Suprapubic skin (tissue), 4 donors: Measurements from ENCODE around the gene NBAS. TPM values are rescaled to one million over a fixed set of nuclear protein-coding genes. Genes with fewer than 3 reads are reported as not detected.

Experiments used
- DNase-seq, 2 donors: peaks; one replicate each; pipeline ENCODE4 v3.0.0-alpha.2; 2019; ENCODE audit warnings: low spot score in 2 of 2
- H3K27ac ChIP-seq: fragments of 200-600 bp; sonication (generic); one replicate; pipeline ENCODE4 v1.5.1; 2019
- H3K27me3 ChIP-seq: fragments of 200-600 bp; sonication (generic); one replicate; pipeline ENCODE4 v1.5.1; 2019
- H3K36me3 ChIP-seq: fragments of 200-600 bp; sonication (generic); one replicate; pipeline ENCODE4 v1.5.1; 2019
- H3K4me1 ChIP-seq: fragments of 200-600 bp; sonication (generic); one replicate; pipeline ENCODE4 v1.5.1; 2019
- H3K4me3 ChIP-seq: fragments of 200-600 bp; sonication (generic); one replicate; pipeline ENCODE4 v1.5.1; 2019; ENCODE audit warnings: mild to moderate bottlenecking
- H3K9me3 ChIP-seq: fragments of 200-600 bp; sonication (generic); one replicate; pipeline ENCODE4 v1.5.1; 2019
- CTCF ChIP-seq, 2 donors: fragments of 200-600 bp in 1 of 2; fragments of 450-650 bp in 1 of 2; sonication (generic) in 1 of 2; IDR thresholded peaks; one replicate each; pipeline ENCODE4 v1.5.1; 2016 to 2019; ENCODE audit warnings: antibody characterized with exemption in 2 of 2, mild to moderate bottlenecking in 1 of 2, moderate library complexity in 1 of 2
- EP300 ChIP-seq: sonication (generic); formaldehyde crosslinking; IDR thresholded peaks from one replicate; pipeline ENCODE4 v1.6.1; 2017; ENCODE audit warnings: antibody characterized with exemption
- POLR2A ChIP-seq, 2 donors: fragments of 450-650 bp; IDR thresholded peaks; one replicate each; pipeline ENCODE4 v1.6.1; 2017; ENCODE audit warnings: antibody characterized with exemption in 2 of 2, mild to moderate bottlenecking in 2 of 2, moderate library complexity in 2 of 2
- POLR2AphosphoS5 ChIP-seq, 3 donors: sonication (generic); formaldehyde crosslinking; IDR thresholded peaks; one replicate each; pipeline ENCODE4 v1.6.1; 2017; ENCODE audit warnings: antibody characterized with exemption in 3 of 3
- WGBS: methylation state at CpG from one replicate; pipeline ENCODE4 v1.1.5; 2018; 5-methylcytosine and 5-hydroxymethylcytosine counted together
- total RNA-seq, 4 donors: library from RNA; depleted of rRNA; stranded (reverse); fragments of >200 nt; gene quantifications; one replicate each; pipeline ENCODE4 v1.1.0, GENCODE V29; 2016

Gene NBAS
- total RNA-seq, 4 donors from 2014 or later: 44.4 to 48.4 (median 45.6) TPM

GRCh38 chr2:15201009-15201408 is 360.1 kb downstream of the NBAS start:
- no peaks in the 10 kb centered on the region for H3K9me3 ChIP-seq
- H3K27me3 ChIP-seq: no peaks in the 10 kb centered on the region
- no peak for TF ChIP-seq POLR2A (IDR thresholded peaks at IDR 0.05)
- TF ChIP-seq POLR2AphosphoS5 (IDR thresholded peaks at IDR 0.05): no peak
- TF ChIP-seq EP300: no peak
- TF ChIP-seq CTCF (IDR thresholded peaks at IDR 0.05): no peak
- H3K36me3 ChIP-seq: no peaks in the 10 kb centered on the region
- no peaks in the 10 kb centered on the region for H3K4me1 ChIP-seq
- DNase-seq: no peak
- H3K4me3 ChIP-seq: no peak overlapping the region
- WGBS: 88% methylated on average over 1 of the region's 1 CpG
- no peak overlapping the region for H3K27ac ChIP-seq

GRCh38 chr2:15200581-15200980 is 360.6 kb downstream of the NBAS start:
- Histone ChIP-seq H3K4me3 (no peak overlapping the region), H3K27me3 (no peaks in the 10 kb centered on the region), H3K36me3 (no peaks in the 10 kb centered on the region), H3K4me1 (no peaks in the 10 kb centered on the region), H3K27ac (no peak overlapping the region), H3K9me3 (no peaks in the 10 kb centered on the region)
- DNase-seq: no peak
- TF ChIP-seq CTCF (IDR thresholded peaks at IDR 0.05): no peak
- TF ChIP-seq POLR2AphosphoS5 (IDR thresholded peaks at IDR 0.05): no peak
- TF ChIP-seq EP300: no peak
- TF ChIP-seq POLR2A (IDR thresholded peaks at IDR 0.05): no peak

GRCh38 chr2:15198051-15198450 is 363.1 kb downstream of the NBAS start:
- Histone ChIP-seq H3K36me3 (no peaks in the 10 kb centered on the region), H3K27me3 (no peaks in the 10 kb centered on the region), H3K9me3 (no peaks in the 10 kb centered on the region), H3K4me1 (no peaks in the 10 kb centered on the region), H3K27ac (no peak overlapping the region), H3K4me3 (no peak overlapping the region)
- 58% methylated on average over 3 of the region's 3 CpGs for WGBS
- no peak for TF ChIP-seq EP300
- TF ChIP-seq POLR2A (IDR thresholded peaks at IDR 0.05): no peak
- TF ChIP-seq CTCF (IDR thresholded peaks at IDR 0.05): no peak
- no peak for TF ChIP-seq POLR2AphosphoS5 (IDR thresholded peaks at IDR 0.05)
- DNase-seq: no peak

- Histone ChIP-seq H3K36me3 (no peaks in the 10 kb centered on the region), H3K4me3 (no peak overlapping the region), H3K4me1 (no peaks in the 10 kb centered on the region), H3K27ac (no peak overlapping the region), H3K9me3 (no peaks in the 10 kb centered on the region), H3K27me3 (no peaks in the 10 kb centered on the region)
- 77% methylated on average over 4 of the region's 4 CpGs for whole genome bisulfite sequencing
- TF ChIP-seq POLR2A (IDR thresholded peaks at IDR 0.05) (no peak), POLR2AphosphoS5 (IDR thresholded peaks at IDR 0.05) (no peak), CTCF (IDR thresholded peaks at IDR 0.05) (no peak), EP300 (no peak)
- no peak for DNase-seq
These were observed 365.3 kb downstream of the NBAS start for GRCh38 chr2:15195813-15196212.

GRCh38 chr2:15191789-15192188 is 369.3 kb downstream of the NBAS start:
- WGBS: 84% methylated on average over 4 of the region's 4 CpGs
- TF ChIP-seq POLR2AphosphoS5 (IDR thresholded peaks at IDR 0.05) (no peak), EP300 (no peak), CTCF (IDR thresholded peaks at IDR 0.05) (no peak), POLR2A (IDR thresholded peaks at IDR 0.05) (no peak)

More at GRCh38 chr2:15191789-15192188, 369.3 kb downstream of the NBAS start:
- no peak overlapping the region for H3K4me3 ChIP-seq
- H3K27me3 ChIP-seq: no peaks in the 10 kb centered on the region
- no peaks in the 10 kb centered on the region for H3K4me1 ChIP-seq
- no peak overlapping the region for H3K27ac ChIP-seq
- DNase-seq: no peak
- peaks cover 5% of the 10 kb centered on the region for H3K36me3 ChIP-seq
- no peaks in the 10 kb centered on the region for H3K9me3 ChIP-seq
